H1 (cell line): ENCODE data around the gene SLC30A2. TPM values are rescaled to one million over a fixed set of nuclear protein-coding genes. Genes with fewer than 3 reads are reported as not detected.

ENCODE experiments used
- ATF2 ChIP-seq: IDR thresholded peaks from 2 replicates; pipeline ENCODE4 v1.6.1; 2012; ENCODE audit warnings: low read length, inconsistent platforms
- CEBPB ChIP-seq: IDR thresholded peaks from 2 replicates; pipeline ENCODE4 v1.6.1; 2012; ENCODE audit warnings: low read depth, low read length
- CHD2 ChIP-seq: IDR thresholded peaks from 2 replicates; pipeline ENCODE4 v1.6.1; 2012; ENCODE audit warnings: low read length, improper control_type of control experiment
- EP300 ChIP-seq, 2 experiments: IDR thresholded peaks; 1 replicate in 1 of 2; 2 replicates in 1 of 2; pipeline ENCODE4 v1.6.1; 2011 to 2012; ENCODE audit warnings: low read depth in 2 of 2, low read length in 2 of 2, mild to moderate bottlenecking in 2 of 2, borderline replicate concordance in 1 of 2, inconsistent platforms in 1 of 2, moderate library complexity in 1 of 2
- GABPA ChIP-seq: IDR thresholded peaks from 2 replicates; pipeline ENCODE4 v1.6.1; 2011; ENCODE audit warnings: mild to moderate bottlenecking, low read length, moderate library complexity, borderline replicate concordance; ENCODE audit not compliant: insufficient read depth
- GTF2F1 ChIP-seq: IDR thresholded peaks from 2 replicates; pipeline ENCODE4 v1.6.1; 2012; ENCODE audit warnings: low read depth, low read length, improper control_type of control experiment, borderline replicate concordance
- HDAC2 ChIP-seq, 2 experiments: fragments of 300-600 bp in 1 of 2; sonication (generic) in 1 of 2; IDR thresholded peaks; 2 replicates each; pipeline ENCODE4 v1.6.1; 2011 to 2012; ENCODE audit warnings: low read depth in 2 of 2, low read length in 2 of 2, mild to moderate bottlenecking in 2 of 2, moderate library complexity in 2 of 2, borderline replicate concordance in 1 of 2, inconsistent platforms in 1 of 2
- KDM4A ChIP-seq: IDR thresholded peaks from one replicate; pipeline ENCODE4 v1.7.1; 2012; ENCODE audit warnings: low read depth, mild to moderate bottlenecking, moderate library complexity, low read length, inconsistent platforms; ENCODE audit not compliant: severe bottlenecking
- RAD21 ChIP-seq, 2 experiments: IDR thresholded peaks in 1 of 2; conservative IDR thresholded peaks in 1 of 2; 2 replicates each; pipeline ENCODE4 v1.6.1; 2011; ENCODE audit warnings: low read depth in 2 of 2, low read length in 2 of 2, improper control_type of control experiment in 1 of 2, inconsistent platforms in 1 of 2, mild to moderate bottlenecking in 1 of 2, moderate library complexity in 1 of 2
- SIX5 ChIP-seq: IDR thresholded peaks from 2 replicates; pipeline ENCODE4 v1.6.1; 2011; ENCODE audit warnings: mild to moderate bottlenecking, low read depth, low read length
- polyA plus RNA-seq, 7 experiments: library from polyadenylated mRNA; depleted of rRNA in 3 of 7; stranded (reverse) in 5 of 7; unstranded in 2 of 7; fragments of >200 nt in 5 of 7; fragments of 200-250 nt in 2 of 7; gene quantifications; 1 replicate in 5 of 7; 2 replicates in 1 of 7; 4 replicates in 1 of 7; pipeline versions ENCODE4 v1.2.1 to v1.2.3, GENCODE V29; 2011 to 2013; ENCODE audit warnings: missing spikeins in 2 of 7, mixed read lengths in 2 of 7
- total RNA-seq: library from RNA; stranded (reverse); fragmentation: NEBNext Ultra II Directional; extraction: Animal tissue kit (Norgen Biotek cat#: 25700); gene quantifications from 2 replicates; pipeline ENCODE4 v1.2.1, GENCODE V29; 2021

The SLC30A2 gene
- total and polyA plus RNA-seq, 2 of the 8 experiments (the other 6 are each of a cell fraction or from before 2014, with no cell fraction given): 0.19 to 0.76 TPM

DNA sequence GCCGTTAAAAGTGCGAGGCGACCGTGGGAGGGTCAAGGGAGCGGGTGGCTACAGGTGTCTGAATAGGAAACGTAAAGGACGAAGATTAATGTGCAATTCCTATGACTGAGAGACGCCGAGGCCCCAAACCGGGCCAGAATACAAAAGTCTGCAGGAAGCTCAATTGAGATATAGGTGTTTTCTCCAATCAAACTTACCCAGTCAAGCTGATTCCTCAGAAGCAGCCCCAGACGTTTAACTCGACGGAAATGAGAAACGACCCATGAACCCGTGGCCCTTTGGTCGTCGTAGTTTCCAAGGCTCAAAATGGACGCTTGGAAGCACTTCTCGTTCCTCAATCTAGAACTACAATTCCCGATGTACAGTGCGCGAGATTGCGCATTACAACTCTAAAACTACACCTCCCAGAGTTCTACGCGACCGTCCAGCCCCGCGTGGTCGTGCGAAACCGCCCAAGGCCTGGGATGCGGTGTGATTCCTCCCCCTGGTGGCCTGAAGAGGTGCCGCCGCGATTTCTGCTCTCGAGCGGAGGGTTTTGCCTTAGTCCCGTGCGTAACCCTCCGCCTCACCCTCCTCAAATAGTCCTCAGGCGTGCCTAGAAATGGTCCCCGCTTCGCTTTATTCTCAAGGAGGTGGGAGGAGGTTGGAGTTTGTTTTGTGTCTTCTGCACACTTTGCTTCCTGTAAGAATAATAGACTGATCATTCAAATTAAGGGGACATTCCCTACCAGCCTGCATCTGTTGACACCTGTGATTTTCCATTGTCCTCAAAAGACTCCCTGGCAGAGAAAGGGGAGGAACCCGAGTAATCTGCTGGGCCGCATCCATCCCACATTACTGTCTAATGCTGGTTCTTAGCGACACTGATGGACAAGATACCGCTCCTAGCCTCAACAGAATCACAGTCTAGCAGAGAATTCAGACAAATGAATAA lies 47.8 kb downstream of the SLC30A2 start, which contains the start of gene PAFAH2 (continued):
- TF ChIP-seq KDM4A: peak; percentile 42
- TF ChIP-seq ATF2: peak; percentile 27; the same call in 1 of the 2 replicates
- TF ChIP-seq HDAC2 (IDR thresholded peaks at IDR 0.05; ENCODE audit: borderline replicate concordance in 1 of 2, low read depth in 2 of 2, low read length in 2 of 2): no peak
- TF ChIP-seq GABPA: peak; percentile 67; the same call in 1 of the 2 replicates
- peak; percentile 91 for TF ChIP-seq CEBPB
- TF ChIP-seq GTF2F1: no peak
- peak; percentile 100 for TF ChIP-seq SIX5
- TF ChIP-seq CHD2: peak; percentile 98
- TF ChIP-seq EP300 (IDR thresholded peaks at IDR 0.05; ENCODE audit: borderline replicate concordance in 1 of 2, low read depth in 2 of 2, low read length in 2 of 2): peak in 1 of 2 experiments; percentile 92; a peak in 1 of 3 replicates
- TF ChIP-seq RAD21 (IDR thresholded peaks at IDR 0.05 in 1 of 2, conservative IDR thresholded peaks at IDR 0.05 in 1 of 2; ENCODE audit: low read depth in 2 of 2, low read length in 2 of 2): peak; percentile 98 to 99
